Measurements from ENCODE around the gene MYLK.

DNA sequence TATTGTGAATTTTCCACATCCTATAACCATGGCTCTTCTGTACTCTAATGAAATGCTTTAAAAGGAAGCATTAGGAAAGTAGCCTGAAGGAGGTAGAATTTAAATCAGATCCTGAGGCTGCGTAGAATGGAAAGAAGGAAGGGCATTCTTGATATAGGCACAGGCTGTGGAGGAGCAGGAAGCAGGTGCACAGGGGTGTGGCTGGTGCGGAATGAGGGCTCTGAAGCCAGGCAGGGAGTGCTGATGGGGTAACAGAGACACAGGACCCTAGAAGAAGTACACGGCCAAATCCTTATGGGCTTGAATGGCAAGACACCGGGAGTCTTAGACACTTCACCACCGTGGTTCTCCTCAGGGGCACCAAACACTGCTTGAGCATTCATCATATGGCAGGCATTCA, 97.0 kb downstream of the MYLK start:
- TF ChIP-seq, protein P1, sequence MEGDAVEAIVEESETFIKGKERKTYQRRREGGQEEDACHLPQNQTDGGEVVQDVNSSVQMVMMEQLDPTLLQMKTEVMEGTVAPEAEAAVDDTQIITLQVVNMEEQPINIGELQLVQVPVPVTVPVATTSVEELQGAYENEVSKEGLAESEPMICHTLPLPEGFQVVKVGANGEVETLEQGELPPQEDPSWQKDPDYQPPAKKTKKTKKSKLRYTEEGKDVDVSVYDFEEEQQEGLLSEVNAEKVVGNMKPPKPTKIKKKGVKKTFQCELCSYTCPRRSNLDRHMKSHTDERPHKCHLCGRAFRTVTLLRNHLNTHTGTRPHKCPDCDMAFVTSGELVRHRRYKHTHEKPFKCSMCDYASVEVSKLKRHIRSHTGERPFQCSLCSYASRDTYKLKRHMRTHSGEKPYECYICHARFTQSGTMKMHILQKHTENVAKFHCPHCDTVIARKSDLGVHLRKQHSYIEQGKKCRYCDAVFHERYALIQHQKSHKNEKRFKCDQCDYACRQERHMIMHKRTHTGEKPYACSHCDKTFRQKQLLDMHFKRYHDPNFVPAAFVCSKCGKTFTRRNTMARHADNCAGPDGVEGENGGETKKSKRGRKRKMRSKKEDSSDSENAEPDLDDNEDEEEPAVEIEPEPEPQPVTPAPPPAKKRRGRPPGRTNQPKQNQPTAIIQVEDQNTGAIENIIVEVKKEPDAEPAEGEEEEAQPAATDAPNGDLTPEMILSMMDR (IDR thresholded peaks at IDR 0.05), result no peak
- TF ChIP-seq POLR2A (IDR thresholded peaks at IDR 0.05), result no peak
